Osteocyte (in vitro differentiated cells): ENCODE measurements around the gene TMEM44. TPM values are rescaled to one million over a fixed set of nuclear protein-coding genes. Genes with fewer than 3 reads are reported as not detected.

ENCODE experiments used
- DNase-seq: peaks from one replicate; pipeline ENCODE4 v3.0.0; 2021; ENCODE audit warnings: mixed read lengths; ENCODE audit not compliant: unreplicated experiment; ENCODE audit errors: extremely low spot score
- H3K27ac Mint-ChIP-seq: one replicate; pipeline ENCODE4 v1.8.0; 2021; ENCODE audit warnings: mild to moderate bottlenecking, mixed read lengths; ENCODE audit not compliant: unreplicated experiment
- H3K27me3 Mint-ChIP-seq: one replicate; pipeline ENCODE4 v1.8.0; 2021; ENCODE audit warnings: mixed read lengths; ENCODE audit not compliant: unreplicated experiment
- H3K36me3 Mint-ChIP-seq: one replicate; pipeline ENCODE4 v1.8.0; 2021; ENCODE audit warnings: mixed read lengths; ENCODE audit not compliant: unreplicated experiment
- H3K4me1 Mint-ChIP-seq: one replicate; pipeline ENCODE4 v1.8.0; 2021; ENCODE audit warnings: mixed read lengths; ENCODE audit not compliant: unreplicated experiment
- H3K4me3 Mint-ChIP-seq: one replicate; pipeline ENCODE4 v1.8.0; 2021; ENCODE audit warnings: mild to moderate bottlenecking, moderate library complexity, mixed read lengths; ENCODE audit not compliant: unreplicated experiment
- H3K9me3 Mint-ChIP-seq: one replicate; pipeline ENCODE4 v1.8.0; 2021; ENCODE audit warnings: mixed read lengths; ENCODE audit not compliant: unreplicated experiment
- total RNA-seq: library from RNA; stranded (reverse); gene quantifications from 2 replicates; pipeline ENCODE4 v1.2.1, GENCODE V29; 2021
- TF ChIP-seq, protein P1 (sequence below): fragments of 200-600 bp; sonication (generic); IDR thresholded peaks from 2 replicates; pipeline ENCODE4 v1.5.0; 2021; ENCODE audit warnings: antibody characterized with exemption, mild to moderate bottlenecking, moderate library complexity

TMEM44 gene
- total RNA-seq, 1 donor from 2014 or later: 27.9 TPM

DNA sequence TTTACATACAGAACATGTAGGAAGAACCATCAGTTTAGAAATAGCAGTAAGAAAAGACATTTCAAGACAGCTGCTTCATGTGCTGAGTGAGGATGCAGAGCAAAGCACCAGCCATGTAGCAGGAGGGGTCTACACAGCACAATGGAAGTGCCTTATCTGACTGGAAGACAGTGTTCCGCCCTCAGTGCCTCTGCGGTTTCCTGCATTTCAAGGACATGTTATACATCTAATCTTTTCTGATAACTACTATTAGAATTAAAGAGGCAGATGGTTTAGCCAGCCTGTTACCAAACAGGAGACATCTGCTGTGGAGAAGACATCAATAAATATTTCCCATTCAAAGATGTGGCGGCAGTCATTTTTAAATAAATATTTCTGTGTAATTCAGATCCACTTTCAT, 28.2 kb upstream of the TMEM44 start:
- Mint-ChIP-seq H3K4me1 (no peaks in the 10 kb centered on the region), H3K36me3 (peaks cover 35% of the 10 kb centered on the region), H3K4me3 (no peak overlapping the region), H3K27me3 (no peaks in the 10 kb centered on the region), H3K27ac (no peak overlapping the region), H3K9me3 (no peaks in the 10 kb centered on the region)
- no peak for DNase-seq
- TF ChIP-seq, protein P1, sequence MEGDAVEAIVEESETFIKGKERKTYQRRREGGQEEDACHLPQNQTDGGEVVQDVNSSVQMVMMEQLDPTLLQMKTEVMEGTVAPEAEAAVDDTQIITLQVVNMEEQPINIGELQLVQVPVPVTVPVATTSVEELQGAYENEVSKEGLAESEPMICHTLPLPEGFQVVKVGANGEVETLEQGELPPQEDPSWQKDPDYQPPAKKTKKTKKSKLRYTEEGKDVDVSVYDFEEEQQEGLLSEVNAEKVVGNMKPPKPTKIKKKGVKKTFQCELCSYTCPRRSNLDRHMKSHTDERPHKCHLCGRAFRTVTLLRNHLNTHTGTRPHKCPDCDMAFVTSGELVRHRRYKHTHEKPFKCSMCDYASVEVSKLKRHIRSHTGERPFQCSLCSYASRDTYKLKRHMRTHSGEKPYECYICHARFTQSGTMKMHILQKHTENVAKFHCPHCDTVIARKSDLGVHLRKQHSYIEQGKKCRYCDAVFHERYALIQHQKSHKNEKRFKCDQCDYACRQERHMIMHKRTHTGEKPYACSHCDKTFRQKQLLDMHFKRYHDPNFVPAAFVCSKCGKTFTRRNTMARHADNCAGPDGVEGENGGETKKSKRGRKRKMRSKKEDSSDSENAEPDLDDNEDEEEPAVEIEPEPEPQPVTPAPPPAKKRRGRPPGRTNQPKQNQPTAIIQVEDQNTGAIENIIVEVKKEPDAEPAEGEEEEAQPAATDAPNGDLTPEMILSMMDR: no peak

GRCh38 chr3:194659778-194660177, 26.6 kb upstream of the TMEM44 start:
- Mint-ChIP-seq H3K4me1 (no peaks in the 10 kb centered on the region), H3K27ac (no peak overlapping the region), H3K4me3 (no peak overlapping the region), H3K36me3 (peaks cover 19% of the 10 kb centered on the region), H3K27me3 (no peaks in the 10 kb centered on the region), H3K9me3 (no peaks in the 10 kb centered on the region)
- no peak for DNase-seq
- TF ChIP-seq, protein P1: no peak

GRCh38 chr3:194658477-194659242, 25.4 kb upstream of the TMEM44 start:
- DNase-seq: no peak
- Mint-ChIP-seq H3K9me3 (no peaks in the 10 kb centered on the region), H3K27ac (no peak overlapping the region), H3K4me3 (no peak overlapping the region), H3K36me3 (peaks cover 27% of the 10 kb centered on the region), H3K27me3 (no peaks in the 10 kb centered on the region), H3K4me1 (no peaks in the 10 kb centered on the region)
- TF ChIP-seq, protein P1: no peak

DNA sequence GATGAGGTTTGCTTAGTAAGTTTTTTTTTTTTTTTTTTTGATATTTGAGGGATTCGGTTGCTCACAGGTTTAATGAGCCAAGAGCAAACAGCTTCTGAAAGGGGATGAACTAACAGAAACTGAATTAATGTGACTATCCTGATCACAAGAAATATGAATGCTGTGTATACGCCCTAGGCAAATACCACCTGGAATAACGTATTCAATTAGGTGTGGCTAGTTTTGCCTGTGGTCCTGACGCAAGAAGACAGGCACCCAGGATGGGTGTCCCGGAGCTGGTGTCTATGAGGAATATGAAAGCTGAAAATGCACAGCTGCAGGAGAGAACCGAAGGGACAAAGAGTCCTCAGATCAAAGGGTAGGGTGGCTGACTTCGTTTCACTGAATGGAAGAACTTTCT, 24.2 kb upstream of the TMEM44 start:
- Mint-ChIP-seq H3K36me3 (peaks cover 33% of the 10 kb centered on the region), H3K27me3 (no peaks in the 10 kb centered on the region), H3K27ac (no peak overlapping the region), H3K4me3 (no peak overlapping the region), H3K9me3 (no peaks in the 10 kb centered on the region), H3K4me1 (no peaks in the 10 kb centered on the region)
- TF ChIP-seq, protein P1: no peak
- no peak for DNase-seq

DNA sequence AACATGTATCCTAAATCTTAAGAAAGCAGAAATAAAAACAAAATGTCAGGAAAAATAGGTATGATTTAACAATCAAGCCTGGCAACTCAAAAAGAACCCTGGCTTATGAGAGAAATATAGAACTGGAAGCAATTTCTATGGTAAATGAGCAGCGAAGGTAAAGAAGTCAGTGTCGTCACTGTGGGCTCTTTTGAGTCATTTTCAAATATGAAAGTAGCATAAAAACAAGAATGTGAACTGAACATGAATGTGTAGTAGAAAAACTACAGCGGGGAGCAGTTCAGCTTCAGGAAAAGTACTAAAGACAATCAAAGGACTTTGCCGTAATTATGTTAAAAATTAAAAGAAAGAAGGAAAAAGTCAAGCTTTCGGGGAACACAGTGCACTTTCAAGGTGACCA, 21.2 kb upstream of the TMEM44 start:
- H3K27me3 Mint-ChIP-seq: no peaks in the 10 kb centered on the region
- no peak for DNase-seq
- H3K4me1 Mint-ChIP-seq: no peaks in the 10 kb centered on the region
- H3K4me3 Mint-ChIP-seq: no peak overlapping the region
- no peaks in the 10 kb centered on the region for H3K9me3 Mint-ChIP-seq
- H3K36me3 Mint-ChIP-seq: peaks cover 47% of the 10 kb centered on the region
- no peak overlapping the region for H3K27ac Mint-ChIP-seq
- TF ChIP-seq, protein P1: no peak
